OCI-LY7 (cell line): ENCODE measurements around the gene JOSD1.

Source experiments
- EZH2phosphoT487 ChIP-seq: fragments of 200-600 bp; sonication (generic); IDR thresholded peaks from 2 replicates; pipeline ENCODE4 v1.6.1; 2018; ENCODE audit warnings: low read depth, borderline replicate concordance, mild to moderate bottlenecking, mixed run types, antibody characterized with exemption, low read length, moderate library complexity, mixed read lengths
- TF ChIP-seq, protein P1 (sequence below): fragments of 200-600 bp; sonication (generic); conservative IDR thresholded peaks from 2 replicates; pipeline ENCODE4 v1.5.1; 2014; ENCODE audit warnings: mild to moderate bottlenecking, antibody characterized with exemption, low read length, moderate library complexity, mixed read lengths

DNA sequence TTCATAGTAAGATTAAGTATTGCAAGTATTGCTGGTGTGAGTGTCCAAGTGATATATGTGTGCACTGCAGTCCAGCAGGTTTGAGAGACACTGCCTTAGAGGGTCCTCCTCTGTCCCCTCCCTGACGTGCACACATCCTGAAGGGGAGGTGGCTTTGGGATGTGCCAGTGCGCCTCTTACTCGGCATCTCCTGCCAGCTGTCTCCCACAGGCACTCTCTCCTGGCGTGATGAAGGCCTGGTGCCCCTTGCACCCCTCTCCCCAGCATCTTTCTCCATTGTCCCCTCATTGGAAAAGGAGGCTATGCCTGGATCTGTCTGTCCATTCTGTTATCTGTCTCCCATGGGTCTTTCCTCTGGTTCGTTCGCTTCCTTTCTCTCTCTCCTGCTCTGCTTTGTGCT is 29.2 kb upstream of the JOSD1 start:
- TF ChIP-seq, protein P1, sequence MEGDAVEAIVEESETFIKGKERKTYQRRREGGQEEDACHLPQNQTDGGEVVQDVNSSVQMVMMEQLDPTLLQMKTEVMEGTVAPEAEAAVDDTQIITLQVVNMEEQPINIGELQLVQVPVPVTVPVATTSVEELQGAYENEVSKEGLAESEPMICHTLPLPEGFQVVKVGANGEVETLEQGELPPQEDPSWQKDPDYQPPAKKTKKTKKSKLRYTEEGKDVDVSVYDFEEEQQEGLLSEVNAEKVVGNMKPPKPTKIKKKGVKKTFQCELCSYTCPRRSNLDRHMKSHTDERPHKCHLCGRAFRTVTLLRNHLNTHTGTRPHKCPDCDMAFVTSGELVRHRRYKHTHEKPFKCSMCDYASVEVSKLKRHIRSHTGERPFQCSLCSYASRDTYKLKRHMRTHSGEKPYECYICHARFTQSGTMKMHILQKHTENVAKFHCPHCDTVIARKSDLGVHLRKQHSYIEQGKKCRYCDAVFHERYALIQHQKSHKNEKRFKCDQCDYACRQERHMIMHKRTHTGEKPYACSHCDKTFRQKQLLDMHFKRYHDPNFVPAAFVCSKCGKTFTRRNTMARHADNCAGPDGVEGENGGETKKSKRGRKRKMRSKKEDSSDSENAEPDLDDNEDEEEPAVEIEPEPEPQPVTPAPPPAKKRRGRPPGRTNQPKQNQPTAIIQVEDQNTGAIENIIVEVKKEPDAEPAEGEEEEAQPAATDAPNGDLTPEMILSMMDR: no peak
- no peak for TF ChIP-seq EZH2phosphoT487
